ENCODE data around the gene ASTN2.

The ASTN2 gene

GRCh38 chr9:116436121-116436520 is 978.7 kb downstream of the ASTN2 start:
- in situ Hi-C loops (cut with MboI; ENCODE audit: low pct_unique_long_range_greater_than_20kb, low sequenced_read_pairs, unreplicated experiment), result no loop called here
- no peak for DNase-seq (ENCODE audit: low spot score)
- TF ChIP-seq CTCF (IDR thresholded peaks at IDR 0.05; ENCODE audit: extremely low read depth, insufficient read depth, missing control alignments), result no peak

- no peak for DNase-seq (ENCODE audit: low spot score)
- no peak for TF ChIP-seq CTCF (IDR thresholded peaks at IDR 0.05; ENCODE audit: extremely low read depth, insufficient read depth, missing control alignments)
- in situ Hi-C loops (cut with MboI; ENCODE audit: low pct_unique_long_range_greater_than_20kb, low sequenced_read_pairs, unreplicated experiment), result no loop called here
These were observed 979.2 kb downstream of the ASTN2 start for GRCh38 chr9:116435706-116436105.

GRCh38 chr9:116434314-116434713 is 980.5 kb downstream of the ASTN2 start:
- no peak for TF ChIP-seq CTCF (IDR thresholded peaks at IDR 0.05; ENCODE audit: extremely low read depth, insufficient read depth, missing control alignments)
- DNase-seq (ENCODE audit: low spot score), result no peak
- in situ Hi-C loops (cut with MboI; ENCODE audit: low pct_unique_long_range_greater_than_20kb, low sequenced_read_pairs, unreplicated experiment), result no loop called here

- DNase-seq (ENCODE audit: low spot score), result no peak
- in situ Hi-C loops (cut with MboI; ENCODE audit: low pct_unique_long_range_greater_than_20kb, low sequenced_read_pairs, unreplicated experiment), result no loop called here
- TF ChIP-seq CTCF (IDR thresholded peaks at IDR 0.05; ENCODE audit: extremely low read depth, insufficient read depth, missing control alignments), result no peak
These were observed 982.8 kb downstream of the ASTN2 start for GRCh38 chr9:116432051-116432450.

- TF ChIP-seq CTCF (IDR thresholded peaks at IDR 0.05; ENCODE audit: extremely low read depth, insufficient read depth, missing control alignments), result no peak
- in situ Hi-C loops (cut with MboI; ENCODE audit: low pct_unique_long_range_greater_than_20kb, low sequenced_read_pairs, unreplicated experiment), result no loop called here
- DNase-seq (ENCODE audit: low spot score), result no peak
These were observed 984.0 kb downstream of the ASTN2 start for GRCh38 chr9:116430849-116431248.

GRCh38 chr9:116425244-116425643 is 989.6 kb downstream of the ASTN2 start:
- in situ Hi-C loops (cut with MboI; ENCODE audit: low pct_unique_long_range_greater_than_20kb, low sequenced_read_pairs, unreplicated experiment), result no loop called here

More at GRCh38 chr9:116425244-116425643, 989.6 kb downstream of the ASTN2 start:
- no peak for DNase-seq (ENCODE audit: low spot score)
- TF ChIP-seq CTCF (IDR thresholded peaks at IDR 0.05; ENCODE audit: extremely low read depth, insufficient read depth, missing control alignments), result no peak

Data from GM13977 (cell line).